SK-N-SH treated with all-trans-retinoic acid at 6 μM for 48 hours (cell line): ENCODE results near the gene STMP1.
"Not testable (repeated sequence)": the region's sequence is repeated elsewhere in the genome, so short reads cannot be mapped to it uniquely, and the experiment has no call there.

Experiments used
- ATAC-seq: fragments of 200-7000 bp; cut with Tn5 transposase; 3 replicates; pipeline ENCODE4 v1.9.1; 2020; ENCODE audit warnings: mild to moderate bottlenecking, moderate library complexity
- CSDC2 ChIP-seq: fragments of 250-450 bp; sonication (Bioruptor Pico); IDR thresholded peaks from 2 replicates; pipeline ENCODE4 v1.5.0; 2020; ENCODE audit warnings: mild to moderate bottlenecking, moderate library complexity
- ESRRG ChIP-seq: fragments of 250-450 bp; sonication (Bioruptor Pico); IDR thresholded peaks from 2 replicates; pipeline ENCODE4 v1.6.1; 2021; ENCODE audit warnings: mild to moderate bottlenecking
- GLIS3 ChIP-seq: fragments of 250-450 bp; sonication (Bioruptor Pico); IDR thresholded peaks from 2 replicates; pipeline ENCODE4 v1.5.0; 2020; ENCODE audit warnings: mild to moderate bottlenecking, moderate library complexity
- ISL1 ChIP-seq: fragments of 250-450 bp; sonication (Bioruptor Pico); IDR thresholded peaks from 2 replicates; pipeline ENCODE4 v2.1.2; 2022; ENCODE audit warnings: mild to moderate bottlenecking, moderate library complexity
- PPARA ChIP-seq: fragments of 250-450 bp; sonication (Bioruptor Pico); IDR thresholded peaks from 2 replicates; pipeline ENCODE4 v1.5.0; 2020; ENCODE audit warnings: mild to moderate bottlenecking, borderline replicate concordance
- RARB ChIP-seq: fragments of 250-450 bp; sonication (Bioruptor Pico); IDR thresholded peaks from 2 replicates; pipeline ENCODE4 v1.8.0; 2021; ENCODE audit warnings: mild to moderate bottlenecking, moderate library complexity
- SNAI2 ChIP-seq: fragments of 250-450 bp; sonication (Bioruptor Pico); IDR thresholded peaks from 2 replicates; pipeline ENCODE4 v1.5.0; 2020; ENCODE audit warnings: mild to moderate bottlenecking, moderate library complexity
- TCF4 ChIP-seq: fragments of 250-450 bp; sonication (Bioruptor Pico); IDR thresholded peaks from 2 replicates; pipeline ENCODE4 v1.8.0; 2021; ENCODE audit warnings: mild to moderate bottlenecking, moderate library complexity, borderline replicate concordance
- ZC3H10 ChIP-seq: fragments of 250-450 bp; sonication (Bioruptor Pico); IDR thresholded peaks from 2 replicates; pipeline ENCODE4 v1.5.1; 2021; ENCODE audit warnings: mild to moderate bottlenecking, moderate library complexity
- ZFP3 ChIP-seq: fragments of 250-450 bp; sonication (Bioruptor Pico); IDR thresholded peaks from 2 replicates; pipeline ENCODE4 v1.5.0; 2020; ENCODE audit warnings: mild to moderate bottlenecking, moderate library complexity
- ZFP30 ChIP-seq: fragments of 450-650 bp; formaldehyde crosslinking; IDR thresholded peaks from 2 replicates; pipeline ENCODE4 v1.5.0; 2022; ENCODE audit warnings: mild to moderate bottlenecking, moderate library complexity
- ZNF8 ChIP-seq: fragments of 450-650 bp; formaldehyde crosslinking; IDR thresholded peaks from 2 replicates; pipeline ENCODE4 v1.5.0; 2020; ENCODE audit warnings: mild to moderate bottlenecking, moderate library complexity
- TF ChIP-seq, protein P1 (sequence below): fragments of 250-450 bp; sonication (Bioruptor Pico); IDR thresholded peaks from 2 replicates; pipeline ENCODE4 v1.8.0; 2020; ENCODE audit warnings: mild to moderate bottlenecking, moderate library complexity, borderline replicate concordance
- TF ChIP-seq, protein P2 (sequence below): fragments of 250-450 bp; sonication (Bioruptor Pico); IDR thresholded peaks from 2 replicates; pipeline ENCODE4 v1.8.0; 2021; ENCODE audit warnings: low read depth, mild to moderate bottlenecking, moderate library complexity, borderline replicate concordance
- TF ChIP-seq, protein P3 (sequence below): fragments of 250-450 bp; sonication (Bioruptor Pico); IDR thresholded peaks from 2 replicates; pipeline ENCODE4 v1.5.1; 2020; ENCODE audit warnings: low read depth, mild to moderate bottlenecking, moderate library complexity
- TF ChIP-seq, protein P4 (sequence below): fragments of 250-450 bp; sonication (Bioruptor Pico); IDR thresholded peaks from 2 replicates; pipeline ENCODE4 v1.5.0; 2020; ENCODE audit warnings: mild to moderate bottlenecking, moderate library complexity
- TF ChIP-seq, protein P5 (sequence below): fragments of 250-450 bp; sonication (Bioruptor Pico); IDR thresholded peaks from 2 replicates; pipeline ENCODE4 v1.5.1; 2021; ENCODE audit warnings: mild to moderate bottlenecking, moderate library complexity

Gene STMP1

DNA sequence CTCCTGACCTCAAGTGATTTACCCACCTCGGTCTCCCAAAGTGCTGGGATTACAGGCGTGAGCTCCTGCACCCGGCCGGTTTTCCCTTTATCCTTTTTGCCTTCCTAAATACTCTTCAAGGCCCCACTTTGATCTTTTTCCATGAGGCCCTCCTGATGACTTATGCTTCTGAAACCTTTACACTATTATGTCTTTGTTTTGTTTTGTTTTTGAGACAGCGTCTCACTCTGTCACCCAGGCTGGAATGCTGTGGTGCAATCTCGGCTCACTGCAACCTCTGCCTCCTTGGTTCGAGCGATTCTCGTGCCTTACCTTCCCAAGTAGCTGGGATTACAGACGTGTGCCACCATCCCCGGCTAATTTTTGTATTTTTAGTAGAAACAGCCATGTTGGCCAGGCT, 3.8 kb downstream of the STMP1 start:
- TF ChIP-seq TCF4 (CRISPR knock-in tag), result no peak
- no peak for TF ChIP-seq CSDC2 (CRISPR knock-in tag)
- TF ChIP-seq ZNF8, result no peak
- no peak for TF ChIP-seq PPARA (CRISPR knock-in tag)
- TF ChIP-seq, protein P1, sequence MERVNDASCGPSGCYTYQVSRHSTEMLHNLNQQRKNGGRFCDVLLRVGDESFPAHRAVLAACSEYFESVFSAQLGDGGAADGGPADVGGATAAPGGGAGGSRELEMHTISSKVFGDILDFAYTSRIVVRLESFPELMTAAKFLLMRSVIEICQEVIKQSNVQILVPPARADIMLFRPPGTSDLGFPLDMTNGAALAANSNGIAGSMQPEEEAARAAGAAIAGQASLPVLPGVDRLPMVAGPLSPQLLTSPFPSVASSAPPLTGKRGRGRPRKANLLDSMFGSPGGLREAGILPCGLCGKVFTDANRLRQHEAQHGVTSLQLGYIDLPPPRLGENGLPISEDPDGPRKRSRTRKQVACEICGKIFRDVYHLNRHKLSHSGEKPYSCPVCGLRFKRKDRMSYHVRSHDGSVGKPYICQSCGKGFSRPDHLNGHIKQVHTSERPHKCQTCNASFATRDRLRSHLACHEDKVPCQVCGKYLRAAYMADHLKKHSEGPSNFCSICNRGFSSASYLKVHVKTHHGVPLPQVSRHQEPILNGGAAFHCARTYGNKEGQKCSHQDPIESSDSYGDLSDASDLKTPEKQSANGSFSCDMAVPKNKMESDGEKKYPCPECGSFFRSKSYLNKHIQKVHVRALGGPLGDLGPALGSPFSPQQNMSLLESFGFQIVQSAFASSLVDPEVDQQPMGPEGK (CRISPR knock-in tag), result no peak
- TF ChIP-seq, protein P2, sequence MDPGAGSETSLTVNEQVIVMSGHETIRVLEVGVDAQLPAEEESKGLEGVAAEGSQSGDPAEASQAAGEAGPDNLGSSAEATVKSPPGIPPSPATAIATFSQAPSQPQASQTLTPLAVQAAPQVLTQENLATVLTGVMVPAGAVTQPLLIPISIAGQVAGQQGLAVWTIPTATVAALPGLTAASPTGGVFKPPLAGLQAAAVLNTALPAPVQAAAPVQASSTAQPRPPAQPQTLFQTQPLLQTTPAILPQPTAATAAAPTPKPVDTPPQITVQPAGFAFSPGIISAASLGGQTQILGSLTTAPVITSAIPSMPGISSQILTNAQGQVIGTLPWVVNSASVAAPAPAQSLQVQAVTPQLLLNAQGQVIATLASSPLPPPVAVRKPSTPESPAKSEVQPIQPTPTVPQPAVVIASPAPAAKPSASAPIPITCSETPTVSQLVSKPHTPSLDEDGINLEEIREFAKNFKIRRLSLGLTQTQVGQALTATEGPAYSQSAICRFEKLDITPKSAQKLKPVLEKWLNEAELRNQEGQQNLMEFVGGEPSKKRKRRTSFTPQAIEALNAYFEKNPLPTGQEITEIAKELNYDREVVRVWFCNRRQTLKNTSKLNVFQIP (CRISPR knock-in tag), result no peak
- no peak for TF ChIP-seq ZC3H10 (CRISPR knock-in tag)
- TF ChIP-seq ZFP30 (CRISPR knock-in tag), result no peak
- TF ChIP-seq, protein P3, sequence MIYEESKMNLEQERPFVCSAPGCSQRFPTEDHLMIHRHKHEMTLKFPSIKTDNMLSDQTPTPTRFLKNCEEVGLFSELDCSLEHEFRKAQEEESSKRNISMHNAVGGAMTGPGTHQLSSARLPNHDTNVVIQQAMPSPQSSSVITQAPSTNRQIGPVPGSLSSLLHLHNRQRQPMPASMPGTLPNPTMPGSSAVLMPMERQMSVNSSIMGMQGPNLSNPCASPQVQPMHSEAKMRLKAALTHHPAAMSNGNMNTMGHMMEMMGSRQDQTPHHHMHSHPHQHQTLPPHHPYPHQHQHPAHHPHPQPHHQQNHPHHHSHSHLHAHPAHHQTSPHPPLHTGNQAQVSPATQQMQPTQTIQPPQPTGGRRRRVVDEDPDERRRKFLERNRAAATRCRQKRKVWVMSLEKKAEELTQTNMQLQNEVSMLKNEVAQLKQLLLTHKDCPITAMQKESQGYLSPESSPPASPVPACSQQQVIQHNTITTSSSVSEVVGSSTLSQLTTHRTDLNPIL (CRISPR knock-in tag), result no peak
- ATAC-seq, result no peak

DNA sequence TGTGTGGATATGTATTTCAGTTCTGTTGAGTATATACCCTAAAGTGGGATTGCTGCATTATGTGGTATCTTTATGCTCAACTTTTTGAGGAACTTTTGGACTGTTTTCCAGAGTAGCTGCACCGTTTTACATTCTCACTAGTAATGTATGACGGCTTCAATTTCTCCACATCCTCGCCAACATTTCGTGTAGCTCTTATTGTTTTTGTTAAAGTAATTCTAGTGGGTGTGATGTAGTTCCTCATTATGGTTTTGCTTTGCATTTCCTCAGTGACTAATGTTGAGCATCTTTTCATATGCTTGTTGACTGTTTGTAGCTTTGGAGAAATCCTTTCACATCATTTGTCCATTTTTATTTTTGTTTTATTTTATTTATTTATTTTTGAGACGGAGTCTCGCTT, 4.5 kb downstream of the STMP1 start:
- no peak for ATAC-seq
- TF ChIP-seq PPARA (CRISPR knock-in tag) (no peak), RARB (CRISPR knock-in tag) (no peak), SNAI2 (CRISPR knock-in tag) (no peak), CSDC2 (CRISPR knock-in tag) (no peak), ISL1 (CRISPR knock-in tag) (no peak), GLIS3 (CRISPR knock-in tag) (no peak)
- TF ChIP-seq, protein P4, sequence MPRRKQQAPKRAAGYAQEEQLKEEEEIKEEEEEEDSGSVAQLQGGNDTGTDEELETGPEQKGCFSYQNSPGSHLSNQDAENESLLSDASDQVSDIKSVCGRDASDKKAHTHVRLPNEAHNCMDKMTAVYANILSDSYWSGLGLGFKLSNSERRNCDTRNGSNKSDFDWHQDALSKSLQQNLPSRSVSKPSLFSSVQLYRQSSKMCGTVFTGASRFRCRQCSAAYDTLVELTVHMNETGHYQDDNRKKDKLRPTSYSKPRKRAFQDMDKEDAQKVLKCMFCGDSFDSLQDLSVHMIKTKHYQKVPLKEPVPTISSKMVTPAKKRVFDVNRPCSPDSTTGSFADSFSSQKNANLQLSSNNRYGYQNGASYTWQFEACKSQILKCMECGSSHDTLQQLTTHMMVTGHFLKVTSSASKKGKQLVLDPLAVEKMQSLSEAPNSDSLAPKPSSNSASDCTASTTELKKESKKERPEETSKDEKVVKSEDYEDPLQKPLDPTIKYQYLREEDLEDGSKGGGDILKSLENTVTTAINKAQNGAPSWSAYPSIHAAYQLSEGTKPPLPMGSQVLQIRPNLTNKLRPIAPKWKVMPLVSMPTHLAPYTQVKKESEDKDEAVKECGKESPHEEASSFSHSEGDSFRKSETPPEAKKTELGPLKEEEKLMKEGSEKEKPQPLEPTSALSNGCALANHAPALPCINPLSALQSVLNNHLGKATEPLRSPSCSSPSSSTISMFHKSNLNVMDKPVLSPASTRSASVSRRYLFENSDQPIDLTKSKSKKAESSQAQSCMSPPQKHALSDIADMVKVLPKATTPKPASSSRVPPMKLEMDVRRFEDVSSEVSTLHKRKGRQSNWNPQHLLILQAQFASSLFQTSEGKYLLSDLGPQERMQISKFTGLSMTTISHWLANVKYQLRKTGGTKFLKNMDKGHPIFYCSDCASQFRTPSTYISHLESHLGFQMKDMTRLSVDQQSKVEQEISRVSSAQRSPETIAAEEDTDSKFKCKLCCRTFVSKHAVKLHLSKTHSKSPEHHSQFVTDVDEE (CRISPR knock-in tag), result no peak

DNA sequence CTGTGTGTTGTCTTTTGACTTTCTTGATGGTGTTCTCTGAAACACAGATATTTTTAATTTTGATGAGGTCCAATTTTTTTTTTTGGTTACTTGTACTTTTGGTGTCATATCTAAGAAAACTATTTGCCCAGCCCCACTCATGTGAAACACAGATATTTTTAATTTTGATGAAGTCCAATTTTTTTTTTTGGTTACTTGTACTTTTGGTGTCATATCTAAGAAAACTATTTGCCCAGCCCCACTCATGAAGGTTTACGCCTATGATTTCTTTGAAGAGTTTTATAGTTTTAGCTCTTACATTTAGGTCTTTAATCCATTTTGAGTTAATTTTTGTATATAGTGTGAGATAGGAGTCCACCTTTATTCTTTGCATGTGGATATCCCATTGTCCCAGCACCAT, 5.3 kb downstream of the STMP1 start:
- not testable (repeated sequence) for ATAC-seq

DNA sequence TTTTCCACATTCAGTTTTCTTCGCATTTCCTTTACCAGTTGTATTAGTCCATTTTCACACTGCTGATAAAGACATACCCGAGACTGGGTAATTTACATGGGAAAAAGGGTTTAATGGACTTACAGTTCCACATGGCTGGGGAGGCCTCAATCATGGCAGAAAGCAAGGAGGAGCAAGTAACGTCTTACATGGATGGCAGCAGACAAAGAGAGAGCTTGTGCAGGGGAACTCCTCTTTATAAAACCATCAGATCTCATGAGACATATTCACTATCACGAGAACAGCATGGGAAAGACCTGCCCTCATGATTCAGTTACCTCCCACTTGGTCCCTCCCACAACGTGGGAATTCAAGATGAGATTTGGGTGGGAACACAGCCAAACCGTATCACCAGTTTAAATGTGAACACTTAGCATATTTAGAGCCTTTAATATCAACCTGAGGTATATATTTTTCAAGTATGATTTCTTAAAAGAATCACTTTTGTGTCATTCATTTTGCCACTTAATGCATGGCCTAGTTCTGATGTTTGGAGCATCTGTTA, 6.6 kb downstream of the STMP1 start:
- ATAC-seq, result not testable (repeated sequence)

DNA sequence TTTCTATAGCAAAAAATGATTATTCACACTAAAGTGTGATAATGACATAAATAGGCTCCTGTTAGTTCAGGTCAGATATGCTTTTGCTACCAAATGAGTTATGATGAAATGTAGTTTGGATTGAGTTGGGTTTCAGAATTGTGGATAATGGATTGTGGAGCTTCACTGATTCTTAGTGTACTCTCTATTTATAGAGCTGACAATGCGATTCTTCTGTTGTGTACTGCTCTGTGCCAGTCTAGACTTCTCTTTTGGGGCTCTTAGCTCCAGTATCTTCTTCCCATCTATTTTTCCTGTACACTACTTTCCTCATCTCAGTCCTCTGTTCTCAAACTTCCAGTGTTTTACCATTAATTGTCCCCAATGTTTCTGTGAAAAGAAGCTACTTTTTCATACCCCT, 7.5 kb downstream of the STMP1 start:
- TF ChIP-seq, protein P5, sequence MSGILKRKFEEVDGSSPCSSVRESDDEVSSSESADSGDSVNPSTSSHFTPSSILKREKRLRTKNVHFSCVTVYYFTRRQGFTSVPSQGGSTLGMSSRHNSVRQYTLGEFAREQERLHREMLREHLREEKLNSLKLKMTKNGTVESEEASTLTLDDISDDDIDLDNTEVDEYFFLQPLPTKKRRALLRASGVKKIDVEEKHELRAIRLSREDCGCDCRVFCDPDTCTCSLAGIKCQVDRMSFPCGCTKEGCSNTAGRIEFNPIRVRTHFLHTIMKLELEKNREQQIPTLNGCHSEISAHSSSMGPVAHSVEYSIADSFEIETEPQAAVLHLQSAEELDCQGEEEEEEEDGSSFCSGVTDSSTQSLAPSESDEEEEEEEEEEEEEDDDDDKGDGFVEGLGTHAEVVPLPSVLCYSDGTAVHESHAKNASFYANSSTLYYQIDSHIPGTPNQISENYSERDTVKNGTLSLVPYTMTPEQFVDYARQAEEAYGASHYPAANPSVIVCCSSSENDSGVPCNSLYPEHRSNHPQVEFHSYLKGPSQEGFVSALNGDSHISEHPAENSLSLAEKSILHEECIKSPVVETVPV (CRISPR knock-in tag), result no peak
- TF ChIP-seq ZC3H10 (CRISPR knock-in tag), result no peak
- no peak for TF ChIP-seq ESRRG
- no peak for TF ChIP-seq ISL1 (CRISPR knock-in tag)
- TF ChIP-seq ZNF8, result no peak
- no peak for TF ChIP-seq ZFP3 (CRISPR knock-in tag)
- TF ChIP-seq GLIS3 (CRISPR knock-in tag), result no peak
- TF ChIP-seq, protein P4 (CRISPR knock-in tag), result no peak
- TF ChIP-seq, protein P1 (CRISPR knock-in tag), result no peak
- no peak for TF ChIP-seq RARB (CRISPR knock-in tag)
- peak; percentile 12; the same call in 2 of the 3 replicates for ATAC-seq
